Measurements from ENCODE around the gene IFT81. TPM values are rescaled to one million over a fixed set of nuclear protein-coding genes. Genes with fewer than 3 reads are reported as not detected.

Gene IFT81
- total RNA-seq, 1 experiment from 2014 or later: 9.0 TPM

DNA sequence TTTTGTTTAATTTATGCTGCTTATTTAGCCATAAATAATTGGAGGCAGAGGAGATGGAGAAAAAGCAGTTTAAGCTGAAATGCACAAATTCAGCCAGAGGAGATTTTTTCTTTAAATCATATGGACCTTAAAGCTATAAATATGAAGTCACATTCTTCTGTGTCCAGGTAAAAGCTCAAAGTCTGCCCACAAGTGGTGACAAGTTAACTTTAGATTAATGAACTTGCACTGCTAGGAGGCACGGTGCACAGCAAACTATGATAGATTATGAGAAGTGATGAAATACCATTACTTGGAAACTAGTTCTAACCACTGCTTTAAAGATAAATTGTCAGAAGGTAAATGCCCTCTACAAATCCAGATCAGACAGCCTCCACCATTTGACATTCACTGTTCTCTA lies 69.0 kb downstream of the IFT81 start:
- H3K4me3 ChIP-seq (replicated peaks in 1 of 2; ENCODE audit: low read depth in 1 of 2, low read length in 2 of 2): no peak overlapping the region
- H2AFZ ChIP-seq (ENCODE audit: low read depth, low read length, poor library complexity, severe bottlenecking): no peak overlapping the region
- no peak for DNase-seq (ENCODE audit: low read depth, low spot score)
- H4K20me1 ChIP-seq (ENCODE audit: insufficient read depth): no peaks in the 10 kb centered on the region
- ChIA-PET CTCF (no interaction called here), POLR2A (no interaction called here), RAD21 (ENCODE audit: low non-redundant PET in 1 of 2, low total read pairs in 2 of 2, uncharacterized antibody in 2 of 2, unreplicated experiment in 2 of 2) (no interaction called here)
- H3K27me3 ChIP-seq (ENCODE audit: insufficient read depth, low read length): no peaks in the 10 kb centered on the region
- H3K9ac ChIP-seq (ENCODE audit: low read length): no peak overlapping the region
- no peak overlapping the region for H3K27ac ChIP-seq (ENCODE audit: low read depth, low read length)
- H3K9me2 ChIP-seq (ENCODE audit: insufficient read depth): no peaks in the 10 kb centered on the region
- no peak for ATAC-seq
- intact Hi-C loops (cut with micrococcal nuclease): no loop called here
- no peaks in the 10 kb centered on the region for H3K9me3 ChIP-seq (ENCODE audit: control insufficient read depth in 1 of 2, insufficient read depth in 1 of 2, low read depth in 1 of 2, low read length in 2 of 2)
- H3K4me2 ChIP-seq (ENCODE audit: low read length): no peak overlapping the region
- TF ChIP-seq POLR2A (IDR thresholded peaks at IDR 0.05; ENCODE audit: borderline replicate concordance, extremely low read depth, insufficient read depth, insufficient read length) (no peak), ZNF274 (IDR thresholded peaks at IDR 0.05; ENCODE audit: low read depth, low read length) (no peak), EGR1 (IDR thresholded peaks at IDR 0.05; ENCODE audit: low read depth) (no peak), POLR2AphosphoS5 (IDR thresholded peaks at IDR 0.05; ENCODE audit: low read depth, low read length) (no peak)
- no TSS peak for BruUV-seq (replicated peaks)
- no peaks in the 10 kb centered on the region for H3K4me1 ChIP-seq (ENCODE audit: control insufficient read depth in 1 of 2, insufficient read depth in 2 of 2, low read length in 2 of 2)
- peaks cover 0 to 3% of the 10 kb centered on the region in 2 experiments; a peak in 2 of 4 replicates for H3K36me3 ChIP-seq (ENCODE audit: control insufficient read depth in 1 of 2, insufficient read depth in 2 of 2, low read length in 2 of 2)
- no peaks in the 10 kb centered on the region for H3K79me2 ChIP-seq (ENCODE audit: insufficient read depth, low read length)

DNA sequence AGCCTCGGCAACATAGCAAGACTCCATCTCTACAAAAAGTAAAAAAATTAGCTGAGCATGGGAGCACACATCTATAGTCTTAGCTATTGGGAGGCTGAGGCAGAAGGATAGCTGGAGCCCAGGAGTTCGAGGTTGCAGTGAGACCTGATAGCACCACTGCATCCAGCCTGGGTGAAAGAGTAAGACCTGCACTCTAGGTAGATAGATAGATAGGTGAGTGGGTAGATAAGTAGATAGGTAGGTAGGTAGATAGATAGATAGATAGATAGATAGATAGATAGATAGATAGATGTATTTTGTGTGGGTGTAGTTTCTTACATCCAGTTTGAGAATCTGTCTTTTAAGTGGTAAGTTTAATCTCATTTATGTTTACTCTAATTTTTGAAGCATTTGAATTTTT lies 72.8 kb downstream of the IFT81 start:
- BruUV-seq (replicated peaks): no TSS peak
- no peaks in the 10 kb centered on the region for H3K79me2 ChIP-seq (ENCODE audit: insufficient read depth, low read length)
- no peak overlapping the region for H3K9ac ChIP-seq (ENCODE audit: low read length)
- ChIA-PET POLR2A (interaction anchor here (0.5 kb wide), 1 partner anchor 297 kb away, joined by 3 read pairs; no protein-coding TSS in a partner anchor), RAD21 (ENCODE audit: low non-redundant PET in 1 of 2, low total read pairs in 2 of 2, uncharacterized antibody in 2 of 2, unreplicated experiment in 2 of 2) (no interaction called here), CTCF (no interaction called here)
- H3K9me2 ChIP-seq (ENCODE audit: insufficient read depth): no peaks in the 10 kb centered on the region
- H3K4me3 ChIP-seq (replicated peaks in 1 of 2; ENCODE audit: low read depth in 1 of 2, low read length in 2 of 2): no peak overlapping the region
- no peak overlapping the region for H3K4me2 ChIP-seq (ENCODE audit: low read length)
- H3K36me3 ChIP-seq (ENCODE audit: control insufficient read depth in 1 of 2, insufficient read depth in 2 of 2, low read length in 2 of 2): peaks cover 0 to 3% of the 10 kb centered on the region in 2 experiments; a peak in 1 of 4 replicates
- no peak for TF ChIP-seq JUND (IDR thresholded peaks at IDR 0.05)
- TF ChIP-seq POLR2AphosphoS5 (IDR thresholded peaks at IDR 0.05; ENCODE audit: low read depth, low read length): no peak
- intact Hi-C loops (cut with micrococcal nuclease): no loop called here
- ATAC-seq: no peak
- no peaks in the 10 kb centered on the region for H3K9me3 ChIP-seq (ENCODE audit: control insufficient read depth in 1 of 2, insufficient read depth in 1 of 2, low read depth in 1 of 2, low read length in 2 of 2)
- DNase-seq (ENCODE audit: low read depth, low spot score): no peak
- H3K27me3 ChIP-seq (ENCODE audit: insufficient read depth, low read length): no peaks in the 10 kb centered on the region
- H2AFZ ChIP-seq (ENCODE audit: low read depth, low read length, poor library complexity, severe bottlenecking): no peak overlapping the region
- H4K20me1 ChIP-seq (ENCODE audit: insufficient read depth): no peaks in the 10 kb centered on the region
- H3K4me1 ChIP-seq (ENCODE audit: control insufficient read depth in 1 of 2, insufficient read depth in 2 of 2, low read length in 2 of 2): peaks cover 0 to 14% of the 10 kb centered on the region in 2 experiments; a peak in 2 of 4 replicates
- no peak overlapping the region for H3K27ac ChIP-seq (ENCODE audit: low read depth, low read length)

Data from HCT116 (cell line).